GM18858 (cell line): ENCODE results near the gene MSI2.
"Not testable (repeated sequence)": the region's sequence is repeated elsewhere in the genome, so short reads cannot be mapped to it uniquely, and the experiment has no call there.

Experiments used
- ATAC-seq: cut with Tn5 transposase; IDR thresholded peaks from one replicate; pipeline ENCODE4 v1.9.1; 2021; ENCODE audit not compliant: unreplicated experiment

Gene MSI2

GRCh38 chr17:57255776-57256681 is at the start of gene MSI2:
Gene MSI2, plus strand, starts transcription at chr17:57256523. Its CDS starts 220 bp downstream, at chr17:57256743.
- ATAC-seq, result peak; percentile 37

- no peak for ATAC-seq
Observed at GRCh38 chr17:57206928-57207327, 49.4 kb upstream of the MSI2 start.

- no peak for ATAC-seq
Observed at GRCh38 chr17:57207396-57207795, 48.9 kb upstream of the MSI2 start.

DNA sequence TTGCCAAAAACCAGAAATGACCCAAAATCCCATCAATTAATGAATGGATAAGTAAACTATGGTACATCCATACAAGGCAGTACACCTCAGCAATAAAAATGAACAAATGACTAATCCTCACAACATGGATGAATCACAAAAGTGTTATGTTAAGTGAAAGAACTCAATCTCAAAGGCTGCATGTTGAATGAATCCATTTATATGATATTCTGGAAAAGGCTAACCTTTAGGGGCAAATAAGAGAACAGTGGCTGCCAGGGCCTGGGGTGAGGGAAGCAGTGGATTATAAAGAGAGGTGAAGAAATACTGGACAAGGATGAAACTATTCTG is 46.1 kb upstream of the MSI2 start:
- ATAC-seq, result no peak

DNA sequence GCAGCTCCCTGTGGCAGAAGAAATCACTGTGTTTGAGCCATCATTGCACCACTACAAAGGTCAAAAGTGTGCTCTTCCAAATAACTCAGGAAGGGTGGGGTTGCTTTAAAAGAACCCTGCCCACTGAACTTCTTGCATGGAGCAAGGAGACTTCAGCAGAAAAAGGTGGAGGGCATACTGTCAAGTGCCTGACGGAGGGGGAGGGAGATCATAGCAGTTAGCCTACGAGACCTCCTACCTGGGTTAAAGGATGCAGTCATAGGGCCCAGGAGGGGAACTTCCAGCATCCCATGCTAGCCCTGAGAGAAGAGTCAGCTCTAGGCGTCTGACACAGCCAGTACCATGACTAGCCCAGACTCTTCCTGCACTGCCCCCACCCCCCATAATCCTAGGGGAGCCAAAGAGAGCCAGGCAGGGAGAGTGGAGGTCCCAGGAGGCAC is 45.3 kb upstream of the MSI2 start:
- ATAC-seq, result no peak

DNA sequence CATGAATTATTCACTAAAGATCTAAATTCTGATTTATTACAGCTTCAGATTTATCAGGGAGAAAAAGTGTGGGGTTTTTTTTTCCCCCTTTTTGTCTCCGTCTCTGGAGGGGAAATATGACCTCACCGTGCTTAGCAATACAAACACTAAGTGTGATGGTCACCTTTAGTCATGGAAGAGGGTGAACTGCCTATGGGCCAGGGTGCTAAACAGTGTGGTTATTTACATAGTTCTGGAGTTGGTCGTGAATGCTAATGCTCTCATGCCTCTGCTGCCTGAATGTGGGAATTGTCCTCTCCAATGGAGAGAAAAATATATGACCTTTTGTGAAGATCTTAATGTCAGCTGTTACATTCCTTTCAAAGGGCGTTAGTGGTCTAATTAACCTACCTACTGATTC is 44.8 kb upstream of the MSI2 start:
- no peak for ATAC-seq

DNA sequence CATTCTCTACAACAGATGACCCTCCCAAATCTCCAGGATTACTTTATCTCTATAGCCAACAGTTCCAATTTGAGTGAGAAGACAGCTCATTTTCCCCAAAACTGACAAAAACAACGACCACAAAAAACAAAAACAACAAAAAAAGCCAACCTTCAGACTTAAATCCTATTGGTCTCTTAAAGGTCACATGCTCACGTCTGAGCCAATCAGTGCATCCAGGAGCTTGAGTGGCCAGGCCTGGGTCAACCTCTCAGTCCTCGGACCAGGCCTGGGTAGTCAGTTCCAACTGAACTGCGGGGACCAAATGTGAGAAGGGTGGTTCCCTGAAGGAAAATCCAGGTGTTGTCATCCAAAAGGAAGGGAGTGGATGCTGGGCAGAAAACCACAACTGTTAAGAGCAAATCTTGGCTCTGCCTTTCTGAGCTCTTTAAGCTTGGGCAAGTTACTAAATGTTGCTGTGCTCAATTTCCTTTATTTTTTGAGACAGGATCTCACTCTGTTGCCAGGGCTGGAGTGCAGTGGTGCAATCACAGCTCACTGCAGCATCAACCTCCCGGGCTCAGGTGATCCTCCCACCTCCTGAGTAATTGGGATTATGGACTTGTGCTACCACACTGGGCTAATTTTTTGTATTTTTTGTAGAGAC is 43.0 kb upstream of the MSI2 start:
- ATAC-seq, result no peak

DNA sequence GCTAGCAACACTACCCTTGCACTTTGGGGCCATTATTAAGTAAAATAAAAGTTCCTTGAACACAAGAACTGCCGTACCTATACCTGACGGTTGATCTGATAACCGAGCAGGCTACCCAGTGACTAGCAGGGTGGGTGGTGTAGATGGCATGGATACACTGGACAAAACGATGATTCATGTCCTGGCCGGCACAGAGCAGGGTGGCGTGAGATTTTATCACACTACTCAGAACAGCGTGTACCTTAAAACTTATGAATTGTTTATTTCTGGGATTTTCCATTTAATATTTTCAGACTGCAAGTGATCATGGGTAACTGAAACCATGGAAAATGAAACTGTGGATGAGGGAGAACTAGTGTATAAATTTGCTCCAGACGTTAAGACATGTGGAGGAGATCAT is 41.0 kb upstream of the MSI2 start:
- ATAC-seq, result no peak

GRCh38 chr17:57221366-57222350 is 34.7 kb upstream of the MSI2 start:
- no peak for ATAC-seq

GRCh38 chr17:57222422-57222821 is 33.9 kb upstream of the MSI2 start:
- ATAC-seq, result not testable (repeated sequence)

- ATAC-seq, result no peak
Observed at GRCh38 chr17:57225127-57225526, 31.2 kb upstream of the MSI2 start.

DNA sequence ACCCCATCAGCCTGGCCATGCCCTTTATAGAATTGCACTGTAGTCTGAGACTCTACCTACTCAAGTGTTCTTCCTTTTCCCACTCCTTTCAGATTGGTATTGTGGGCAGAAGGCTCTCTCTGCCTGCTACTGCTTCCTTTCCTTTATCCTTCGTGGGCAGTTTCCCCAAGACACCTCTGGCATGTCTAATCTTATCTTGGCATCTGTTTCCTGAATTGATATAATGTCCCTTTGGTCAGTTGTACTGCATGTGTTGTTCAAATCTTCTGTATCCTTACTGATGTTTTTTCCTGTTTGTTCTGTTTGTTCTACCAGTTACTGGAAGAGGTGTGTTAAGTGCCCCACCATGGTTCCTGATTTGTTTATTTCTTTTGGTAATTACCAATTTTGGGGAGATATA is 29.5 kb upstream of the MSI2 start:
- no peak for ATAC-seq

- no peak for ATAC-seq
Observed at GRCh38 chr17:57228911-57229310, 27.4 kb upstream of the MSI2 start.

- ATAC-seq, result no peak
Observed at GRCh38 chr17:57234061-57234738, 22.1 kb upstream of the MSI2 start.

DNA sequence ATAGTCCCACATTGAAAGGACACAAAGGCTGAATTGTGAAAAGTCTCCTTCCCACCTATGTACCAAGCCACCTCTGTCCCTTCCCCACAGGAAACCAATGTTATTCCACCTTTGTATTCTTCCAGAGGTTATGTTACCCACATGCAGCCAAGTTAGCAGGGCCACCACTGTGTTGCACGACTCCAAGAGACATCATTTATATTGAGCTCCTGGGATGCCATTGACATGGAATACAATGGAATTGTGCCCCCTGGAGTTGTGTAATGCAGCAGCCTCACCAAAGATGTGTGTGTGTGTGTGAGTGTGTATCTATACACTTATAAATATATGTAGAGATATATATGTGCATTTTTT is 21.6 kb upstream of the MSI2 start:
- no peak for ATAC-seq

DNA sequence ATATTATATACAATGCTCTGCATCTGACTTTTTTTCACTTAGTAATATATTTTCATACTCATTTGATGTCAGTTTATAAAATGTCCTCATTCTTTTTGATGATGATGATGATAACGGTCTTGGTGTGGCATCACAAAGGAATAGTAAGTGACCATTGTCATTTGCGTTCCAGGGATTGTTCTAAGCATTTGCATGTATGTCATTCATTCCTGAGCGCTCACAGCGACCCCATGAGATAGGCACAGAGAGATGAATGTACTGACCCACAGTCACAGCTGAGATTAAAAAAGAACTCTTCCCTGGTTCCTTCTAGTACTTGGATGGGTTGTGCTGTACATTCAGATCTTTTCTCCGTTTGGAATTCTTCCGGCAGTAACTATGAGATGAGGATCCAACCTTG is 21.2 kb upstream of the MSI2 start:
- ATAC-seq, result no peak

DNA sequence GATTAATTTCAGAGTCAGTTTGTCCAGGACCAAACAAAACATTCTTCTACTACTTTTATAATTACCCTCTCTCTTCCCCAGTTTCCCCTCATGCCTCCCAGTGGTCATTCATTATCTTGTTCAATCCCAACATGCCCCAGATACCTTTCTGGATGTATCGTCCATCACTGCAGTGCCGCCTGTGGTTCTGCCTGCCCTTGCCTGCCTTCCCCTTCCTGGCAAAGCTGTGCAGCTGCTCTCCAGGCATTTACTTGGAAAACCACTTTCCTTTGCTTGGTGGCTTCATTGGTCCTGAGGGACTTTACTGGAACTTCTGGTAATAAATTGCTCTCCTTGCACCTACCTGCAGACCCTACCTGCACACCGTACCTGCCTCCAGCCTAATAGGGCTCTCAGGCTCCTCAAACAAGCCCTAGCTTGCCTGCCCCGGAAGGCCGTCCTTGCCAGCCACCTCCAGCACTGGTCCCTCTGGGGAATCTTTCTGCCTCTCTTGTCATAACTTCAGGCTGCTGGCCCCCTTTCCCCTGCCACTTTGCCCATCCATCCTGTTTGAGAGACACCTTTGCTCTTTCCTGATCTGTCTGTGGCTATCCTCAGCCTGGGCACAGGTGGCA is 19.5 kb upstream of the MSI2 start:
- ATAC-seq, result no peak

- ATAC-seq, result no peak
Observed at GRCh38 chr17:57240648-57241047, 15.7 kb upstream of the MSI2 start.

GRCh38 chr17:57242148-57242547 is 14.2 kb upstream of the MSI2 start:
- ATAC-seq, result no peak

GRCh38 chr17:57243171-57243622 is 13.1 kb upstream of the MSI2 start:
- ATAC-seq, result no peak
